SKM-1 treated with dmso at 0.1 percent for 144 hours (cell line): Measurements from ENCODE around the gene IZUMO4.

Experiments used
- DNase-seq: peaks from one replicate; lab custom pipeline; 2025; ENCODE audit not compliant: unreplicated experiment; lab: John Stamatoyannopoulos, UW

The IZUMO4 gene

DNA sequence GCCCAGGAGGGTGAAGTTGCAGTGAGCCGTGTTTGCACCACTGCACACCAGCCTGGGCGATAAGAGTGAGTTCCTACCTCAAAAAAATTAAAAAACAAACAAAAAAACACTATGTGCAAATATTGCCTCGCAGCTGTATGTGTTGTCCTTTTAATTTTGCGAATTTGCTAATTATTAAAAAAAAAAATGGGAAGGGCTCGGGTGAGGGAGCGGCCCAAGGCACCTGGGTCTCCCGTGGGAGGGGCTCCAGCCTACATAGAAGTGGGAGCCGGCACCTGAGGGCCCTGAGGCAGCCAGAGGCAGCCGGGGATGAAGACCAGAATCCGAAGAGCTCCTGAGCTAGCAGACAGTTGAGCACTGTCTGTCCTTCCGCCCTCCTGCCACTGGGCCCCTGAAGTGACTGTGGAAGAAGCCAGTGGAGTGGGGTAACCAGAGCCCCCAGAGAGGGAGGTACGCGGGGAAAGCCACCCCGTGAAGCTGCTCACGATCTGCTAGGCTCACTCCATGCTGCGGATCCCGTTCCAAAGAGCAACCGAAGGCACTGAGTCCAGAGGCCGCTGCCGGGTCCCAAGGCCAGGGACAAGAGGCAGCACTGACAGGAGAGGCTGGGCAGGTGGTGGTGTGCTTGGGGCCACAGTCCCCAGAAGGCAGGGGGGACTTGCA lies 6.5 kb downstream of the IZUMO4 start:
- DNase-seq, result no peak

GRCh38 chr19:2108251-2109016 lies 11.7 kb downstream of the IZUMO4 start:
- DNase-seq, result no peak

GRCh38 chr19:2109046-2109864 lies 12.5 kb downstream of the IZUMO4 start:
- DNase-seq, result no peak

GRCh38 chr19:2110822-2111221 lies 14.1 kb downstream of the IZUMO4 start:
- DNase-seq, result no peak

- DNase-seq, result no peak
Observed at GRCh38 chr19:2111425-2111824, 14.7 kb downstream of the IZUMO4 start.

DNA sequence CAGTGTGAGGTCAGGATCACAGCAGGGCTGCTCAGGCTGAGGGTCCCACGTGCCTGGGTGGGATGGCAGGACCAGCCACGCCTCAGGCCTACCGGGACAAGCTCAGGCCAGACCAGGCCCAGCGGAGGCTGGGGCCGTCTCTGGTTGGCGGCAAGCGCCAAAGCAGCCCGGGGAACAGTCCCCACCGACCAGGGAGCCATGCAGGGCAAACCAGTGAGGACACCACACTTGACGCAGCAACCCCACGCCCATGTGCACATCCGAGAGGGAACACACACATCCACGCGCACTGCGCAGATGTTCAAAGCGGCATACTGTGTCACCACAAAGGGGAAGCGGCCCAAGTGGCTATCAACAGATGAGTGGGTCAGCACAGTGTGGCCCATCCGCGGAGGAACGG lies 15.2 kb downstream of the IZUMO4 start:
- DNase-seq, result no peak

DNA sequence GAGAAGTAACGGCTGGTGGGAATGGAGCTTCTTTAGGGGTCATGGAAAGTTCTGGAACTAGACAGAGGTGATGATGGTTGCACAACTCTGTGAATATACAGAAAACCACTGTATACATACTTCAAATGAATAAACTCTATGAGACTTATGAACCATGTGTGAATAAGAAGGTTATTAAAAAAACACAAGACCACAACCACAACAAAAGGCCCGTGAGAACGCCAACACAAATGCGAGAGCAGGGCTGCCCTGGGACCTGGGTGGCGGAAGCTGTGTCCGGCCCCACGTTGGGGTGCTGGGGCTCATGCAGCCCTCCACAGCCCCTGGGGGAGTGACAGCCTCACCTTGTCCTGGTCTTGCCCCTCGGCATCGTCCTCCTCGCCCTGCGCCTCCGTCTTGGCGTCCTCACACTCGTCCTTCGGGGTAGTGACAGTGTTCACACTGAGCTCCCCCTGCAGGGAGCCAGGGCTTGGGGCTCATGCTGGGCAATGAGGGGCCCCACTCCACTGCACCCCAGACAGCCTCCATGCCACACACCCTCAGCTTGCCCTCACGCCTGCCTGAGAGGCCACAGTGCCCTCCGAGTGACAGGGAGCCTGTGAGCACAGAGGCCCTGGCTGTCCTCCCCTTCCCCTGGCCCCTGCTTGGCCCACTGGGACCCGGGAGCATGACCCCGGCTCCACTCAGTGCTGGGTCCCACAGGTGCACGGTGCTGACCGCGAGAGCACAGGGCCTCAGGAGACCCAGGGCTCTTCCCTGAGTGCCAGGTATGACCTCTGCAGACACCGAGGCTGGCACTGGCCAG lies 16.0 kb downstream of the IZUMO4 start:
- DNase-seq, result no peak

DNA sequence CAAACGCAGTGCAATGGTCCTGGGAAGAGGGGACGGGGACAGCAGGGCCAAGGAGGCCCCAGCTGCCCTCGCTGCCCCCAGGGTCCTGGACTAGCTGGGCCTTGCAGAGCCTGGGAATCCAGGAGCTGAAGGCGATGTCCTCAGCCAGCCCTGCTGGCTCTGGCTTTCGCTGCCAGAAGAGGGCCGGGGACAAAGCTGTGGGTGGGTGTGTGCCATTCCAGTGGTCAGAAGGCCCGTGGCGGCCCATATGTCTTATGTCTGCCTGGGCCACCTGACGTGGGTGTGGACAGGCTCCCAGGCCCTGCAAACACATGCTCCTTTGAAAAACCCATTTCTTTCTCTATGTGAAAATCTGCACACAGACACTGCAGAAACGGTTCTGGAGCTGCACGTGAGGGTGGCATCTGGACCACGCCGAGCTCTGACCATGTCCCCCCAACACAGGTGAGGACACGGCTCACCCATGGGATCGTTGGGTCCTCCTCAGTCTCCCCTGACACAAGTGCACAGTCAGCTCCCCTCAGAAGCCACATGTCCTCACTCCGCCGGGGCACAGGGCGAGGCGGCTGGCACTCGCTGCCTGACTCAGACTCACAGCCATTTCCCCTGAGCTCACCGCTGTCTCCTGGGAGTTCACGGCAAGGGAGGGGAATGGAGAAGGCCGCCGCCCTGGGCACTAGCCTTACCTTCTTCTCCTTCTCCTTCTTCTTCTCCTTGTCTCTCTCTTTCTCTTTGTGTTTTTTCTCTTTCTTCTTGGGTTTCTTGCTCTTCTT lies 16.9 kb downstream of the IZUMO4 start:
- DNase-seq, result no peak

DNA sequence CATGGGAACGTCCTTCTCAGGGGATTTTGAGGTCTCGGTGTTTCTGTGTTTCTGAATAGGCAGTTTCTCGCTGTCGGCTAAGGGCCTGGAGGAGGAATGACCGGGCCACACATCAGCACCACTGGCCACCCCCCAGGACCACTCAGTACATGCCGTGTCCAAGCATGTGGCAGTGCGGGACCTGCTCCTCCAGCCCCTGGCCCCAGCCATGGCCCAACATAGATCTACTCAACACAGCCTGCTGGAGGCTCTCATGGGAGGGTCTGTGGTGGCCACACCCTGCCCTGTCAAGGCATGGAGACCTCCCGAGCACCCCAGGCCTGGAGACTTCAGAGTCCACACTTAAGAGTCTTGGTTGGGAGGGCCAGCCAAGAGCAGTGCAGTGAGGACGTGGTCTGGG lies 17.5 kb downstream of the IZUMO4 start:
- no peak for DNase-seq

- no peak for DNase-seq
Observed at GRCh38 chr19:2114821-2115220, 18.1 kb downstream of the IZUMO4 start.

GRCh38 chr19:2115324-2115723 lies 18.6 kb downstream of the IZUMO4 start:
- DNase-seq, result no peak

GRCh38 chr19:2115911-2116426 lies 19.3 kb downstream of the IZUMO4 start:
- DNase-seq, result no peak

- DNase-seq, result no peak
Observed at GRCh38 chr19:2116507-2116906, 19.8 kb downstream of the IZUMO4 start.

- no peak for DNase-seq
Observed at GRCh38 chr19:2117215-2117960, 20.7 kb downstream of the IZUMO4 start.

DNA sequence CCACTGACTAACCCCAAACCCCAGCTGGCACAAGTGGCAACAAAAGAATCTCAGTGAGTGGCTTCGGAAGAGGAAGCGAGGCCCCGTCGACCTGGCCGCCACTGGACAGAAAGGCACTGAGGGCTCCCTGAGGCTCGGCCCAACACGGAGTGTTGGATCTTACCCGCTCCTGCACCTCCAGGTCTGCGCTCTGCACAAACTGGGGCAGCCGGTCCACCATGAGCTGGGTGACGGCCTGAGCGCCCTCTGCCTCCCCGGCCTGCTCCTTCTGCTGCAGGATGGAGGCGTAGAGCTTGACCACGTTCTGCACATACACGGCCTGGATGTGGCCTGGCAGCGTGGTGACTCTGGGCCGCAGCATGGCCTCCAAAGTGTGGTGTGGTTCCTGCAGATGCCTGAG lies 21.7 kb downstream of the IZUMO4 start:
- DNase-seq, result no peak

DNA sequence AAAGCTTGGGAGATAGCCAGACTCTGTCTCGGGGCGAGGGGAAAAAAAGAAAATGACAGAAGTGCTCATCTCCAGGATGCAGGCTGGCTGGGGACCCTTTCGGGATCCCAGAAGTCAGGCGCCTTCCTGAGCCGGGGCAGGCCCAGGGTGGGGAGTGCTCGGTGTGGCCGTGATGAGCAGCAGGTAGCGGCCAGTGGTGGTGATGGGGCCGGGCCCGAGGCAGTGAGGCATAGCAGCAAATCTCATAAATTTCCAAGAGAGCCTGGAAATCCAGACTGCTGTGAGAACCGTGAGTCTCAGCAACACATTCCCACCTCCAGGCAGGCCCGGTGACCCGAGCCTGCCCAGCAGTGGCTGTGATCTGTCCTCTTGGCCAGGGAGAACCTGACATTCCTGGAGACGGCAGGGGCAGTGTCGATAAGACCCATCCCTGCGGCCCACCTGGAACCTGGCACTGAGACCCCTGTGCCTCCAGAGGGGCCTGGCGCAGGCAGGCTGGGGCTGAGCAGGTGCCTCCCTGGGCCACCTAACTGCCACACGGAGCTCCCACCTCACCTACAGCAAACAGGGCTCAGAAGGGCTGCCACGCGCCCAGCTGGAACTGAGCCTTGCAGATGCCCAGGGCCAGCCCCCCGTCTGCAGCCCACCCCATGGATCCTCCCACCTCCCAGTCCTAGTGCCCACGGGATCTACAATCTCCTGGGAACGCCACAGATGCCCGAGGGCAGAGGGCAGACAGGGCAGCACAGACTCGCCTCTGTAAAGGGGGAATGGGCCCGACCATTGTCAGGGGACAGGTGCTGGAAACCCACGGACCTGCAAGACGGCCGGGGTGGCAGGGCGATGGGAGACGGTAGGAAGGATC lies 23.4 kb downstream of the IZUMO4 start:
- no peak for DNase-seq

- DNase-seq, result no peak
Observed at GRCh38 chr19:2120821-2121220, 24.1 kb downstream of the IZUMO4 start.

DNA sequence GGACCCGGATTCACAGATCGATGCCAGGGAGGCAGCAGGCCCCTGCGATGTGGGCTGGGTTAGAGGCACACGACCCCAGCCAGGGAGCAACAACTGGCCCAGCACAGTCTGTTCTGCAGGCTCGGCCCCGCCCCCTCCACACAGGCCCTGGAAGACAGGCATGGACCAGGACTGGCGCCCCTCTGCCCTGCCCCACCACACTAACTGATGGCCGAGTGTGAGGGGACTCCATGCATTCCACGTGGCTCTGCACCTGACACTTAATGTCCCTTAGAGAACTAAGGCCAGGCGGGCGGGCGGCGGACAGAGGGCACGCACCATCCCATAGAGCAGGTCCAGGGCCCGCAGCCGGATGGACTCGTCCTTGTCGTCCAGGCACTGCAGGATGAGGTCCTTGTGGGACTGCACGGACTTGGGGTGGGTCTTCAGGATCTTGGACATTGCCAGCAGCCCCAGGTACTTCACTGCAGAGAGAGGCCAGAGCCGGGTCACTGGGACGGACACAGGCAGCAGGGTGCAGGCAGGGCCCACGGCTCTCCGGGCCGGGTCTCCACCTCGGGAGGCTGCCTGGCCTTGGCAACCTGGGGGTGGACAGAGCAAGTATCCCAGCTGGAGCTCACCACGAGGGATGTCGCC lies 24.8 kb downstream of the IZUMO4 start:
- DNase-seq, result no peak
